ENCODE results near the gene GCN1. TPM values are rescaled to one million over a fixed set of nuclear protein-coding genes. Genes with fewer than 3 reads are reported as not detected.

GCN1 gene
- total and polyA plus RNA-seq, 2 of the 8 experiments (the other 6 are each of a cell fraction or from before 2014, with no cell fraction given) = 61.4 to 133 TPM

GRCh38 chr12:120156315-120157259 is 37.9 kb downstream of the GCN1 start (continued):
- TF ChIP-seq NRF1 (IDR thresholded peaks at IDR 0.05; ENCODE audit: low read depth, low read length) (no peak), ZNF274 (IDR thresholded peaks at IDR 0.05; ENCODE audit: borderline replicate concordance, extremely low read depth, low read length) (no peak), FOSL1 (IDR thresholded peaks at IDR 0.05; ENCODE audit: insufficient read depth, low read depth, low read length) (no peak), MAX (IDR thresholded peaks at IDR 0.05) (no peak), SAP30 (IDR thresholded peaks at IDR 0.05; ENCODE audit: insufficient read depth, insufficient replicate concordance, low read length) (no peak), KDM1A (IDR thresholded peaks at IDR 0.05; ENCODE audit: borderline replicate concordance, low read length) (no peak), CHD7 (IDR thresholded peaks at IDR 0.05; ENCODE audit: insufficient replicate concordance, low read length) (no peak), PHF8 (conservative IDR thresholded peaks at IDR 0.05; ENCODE audit: low read depth, low read length) (no peak)

Data from H1 (cell line).